Measurements from ENCODE around the gene IGSF23. TPM values are rescaled to one million over a fixed set of nuclear protein-coding genes. Genes with fewer than 3 reads are reported as not detected.
A peak's percentile ranks its signal among the peaks of the same experiment; 100 is the strongest.
"Not testable (repeated sequence)": the region's sequence is repeated elsewhere in the genome, so short reads cannot be mapped to it uniquely, and the experiment has no call there.

The IGSF23 gene
- total RNA-seq, 1 donor: not detected

- Histone ChIP-seq H3K36me3 (ENCODE audit: insufficient read depth, low read length) (no peaks in the 10 kb centered on the region), H2AFZ (ENCODE audit: low read length) (peak overlapping the region; percentile 83), H3K4me2 (ENCODE audit: insufficient read depth, low read length) (peak overlapping the region; percentile 81), H3K27me3 (ENCODE audit: insufficient read depth, low read length) (no peaks in the 10 kb centered on the region), H3K79me2 (ENCODE audit: insufficient read depth, low read length) (no peaks in the 10 kb centered on the region), H3K4me3 (ENCODE audit: insufficient read depth, low read length) (peak overlapping the region; percentile 26), H3K4me1 (ENCODE audit: insufficient read depth, low read length) (peaks cover 38% of the 10 kb centered on the region), H4K20me1 (ENCODE audit: insufficient read depth, low read length) (no peaks in the 10 kb centered on the region), H3K27ac (ENCODE audit: low read depth, low read length) (peak overlapping the region; percentile 96), H3K9me3 (ENCODE audit: low read depth, low read length) (no peaks in the 10 kb centered on the region)
- DNase-seq (ENCODE audit: insufficient read length, low spot score, missing footprints): no peak
- TF ChIP-seq CTCF (IDR thresholded peaks at IDR 0.05; ENCODE audit: extremely low read depth, low read depth, low read length): no peak
Observed at GRCh38 chr19:44588771-44589112, 24.6 kb upstream of the IGSF23 start.

GRCh38 chr19:44590245-44591059 lies 22.9 kb upstream of the IGSF23 start:
- H3K27ac ChIP-seq (ENCODE audit: low read depth, low read length): no peak overlapping the region
- no peaks in the 10 kb centered on the region for H3K27me3 ChIP-seq (ENCODE audit: insufficient read depth, low read length)
- H3K79me2 ChIP-seq (ENCODE audit: insufficient read depth, low read length): no peaks in the 10 kb centered on the region
- H3K36me3 ChIP-seq (ENCODE audit: insufficient read depth, low read length): no peaks in the 10 kb centered on the region
- DNase-seq (ENCODE audit: insufficient read length, low spot score, missing footprints): no peak
- no peaks in the 10 kb centered on the region for H3K9me3 ChIP-seq (ENCODE audit: low read depth, low read length)
- no peaks in the 10 kb centered on the region for H4K20me1 ChIP-seq (ENCODE audit: insufficient read depth, low read length)
- H2AFZ ChIP-seq (ENCODE audit: low read length): peak overlapping the region; percentile 88
- peaks cover 37% of the 10 kb centered on the region for H3K4me1 ChIP-seq (ENCODE audit: insufficient read depth, low read length)
- no peak overlapping the region for H3K4me2 ChIP-seq (ENCODE audit: insufficient read depth, low read length)
- TF ChIP-seq CTCF (IDR thresholded peaks at IDR 0.05; ENCODE audit: extremely low read depth, low read depth, low read length): no peak
- H3K4me3 ChIP-seq (ENCODE audit: insufficient read depth, low read length): no peak overlapping the region

GRCh38 chr19:44591340-44591993 lies 21.9 kb upstream of the IGSF23 start:
- not testable (repeated sequence) for H3K27ac ChIP-seq (ENCODE audit: low read depth, low read length); H2AFZ ChIP-seq (ENCODE audit: low read length); H3K9me3 ChIP-seq (ENCODE audit: low read depth, low read length); H4K20me1 ChIP-seq (ENCODE audit: insufficient read depth, low read length); H3K4me3 ChIP-seq (ENCODE audit: insufficient read depth, low read length); H3K79me2 ChIP-seq (ENCODE audit: insufficient read depth, low read length); DNase-seq (ENCODE audit: insufficient read length, low spot score, missing footprints); H3K4me2 ChIP-seq (ENCODE audit: insufficient read depth, low read length); H3K36me3 ChIP-seq (ENCODE audit: insufficient read depth, low read length); H3K27me3 ChIP-seq (ENCODE audit: insufficient read depth, low read length)
- peaks cover 27% of the 10 kb centered on the region for H3K4me1 ChIP-seq (ENCODE audit: insufficient read depth, low read length)

GRCh38 chr19:44592451-44592890 lies 20.9 kb upstream of the IGSF23 start:
- H3K27me3 ChIP-seq (ENCODE audit: insufficient read depth, low read length): no peaks in the 10 kb centered on the region
- no peak for TF ChIP-seq CTCF (IDR thresholded peaks at IDR 0.05; ENCODE audit: extremely low read depth, low read depth, low read length)
- no peaks in the 10 kb centered on the region for H4K20me1 ChIP-seq (ENCODE audit: insufficient read depth, low read length)
- no peaks in the 10 kb centered on the region for H3K36me3 ChIP-seq (ENCODE audit: insufficient read depth, low read length)
- H3K27ac ChIP-seq (ENCODE audit: low read depth, low read length): no peak overlapping the region
- DNase-seq (ENCODE audit: insufficient read length, low spot score, missing footprints): no peak
- H3K4me2 ChIP-seq (ENCODE audit: insufficient read depth, low read length): no peak overlapping the region
- H3K9me3 ChIP-seq (ENCODE audit: low read depth, low read length): no peaks in the 10 kb centered on the region
- H3K79me2 ChIP-seq (ENCODE audit: insufficient read depth, low read length): no peaks in the 10 kb centered on the region
- H3K4me1 ChIP-seq (ENCODE audit: insufficient read depth, low read length): peaks cover 17% of the 10 kb centered on the region
- no peak overlapping the region for H2AFZ ChIP-seq (ENCODE audit: low read length)
- H3K4me3 ChIP-seq (ENCODE audit: insufficient read depth, low read length): no peak overlapping the region
